WTC11 (cell line): Measurements from ENCODE around the gene TEX14. TPM values are rescaled to one million over a fixed set of nuclear protein-coding genes. Genes with fewer than 3 reads are reported as not detected.

Experiments
- ATAC-seq: fragments of 200-7000 bp; cut with Tn5 transposase; 2 replicates; pipeline ENCODE4 v1.10.0; 2021; ENCODE audit warnings: mild to moderate bottlenecking, moderate library complexity
- CTCF ChIA-PET: fragments of 300-600 bp; sonication (Branson Sonifier 250); formaldehyde crosslinking; loops from one replicate; lab custom pipeline; 2021; ENCODE audit warnings: antibody characterized with exemption; lab: Charles Lee
- POLR2A ChIA-PET: fragments of 350-600 bp; sonication (Branson Sonifier 250); formaldehyde crosslinking; loops from one replicate; lab custom pipeline; 2021; ENCODE audit warnings: antibody characterized with exemption; lab: Charles Lee
- DNase-seq: peaks from one replicate; pipeline ENCODE4 v3.0.0; 2021; ENCODE audit warnings: low spot score
- H3K27ac Mint-ChIP-seq: 2 replicates; pipeline ENCODE4 v1.8.0; 2021; ENCODE audit warnings: mixed read lengths
- H3K27me3 Mint-ChIP-seq: 2 replicates; pipeline ENCODE4 v1.8.0; 2021; ENCODE audit warnings: low read depth, mild to moderate bottlenecking, moderate library complexity, mixed read lengths
- H3K36me3 Mint-ChIP-seq: 2 replicates; pipeline ENCODE4 v1.8.0; 2021; ENCODE audit warnings: mixed read lengths
- H3K4me1 Mint-ChIP-seq: 2 replicates; pipeline ENCODE4 v1.8.0; 2022; ENCODE audit warnings: mixed read lengths
- H3K4me3 Mint-ChIP-seq: 2 replicates; pipeline ENCODE4 v1.8.0; 2021; ENCODE audit warnings: mild to moderate bottlenecking, moderate library complexity, mixed read lengths
- H3K9me3 Mint-ChIP-seq: 2 replicates; pipeline ENCODE4 v1.8.0; 2021; ENCODE audit warnings: mixed read lengths
- CREB1 ChIP-seq: sonication (generic); formaldehyde crosslinking; IDR thresholded peaks from 2 replicates; pipeline ENCODE4 v1.8.0; 2023; ENCODE audit warnings: mild to moderate bottlenecking, missing genetic modification reagents
- CTCF ChIP-seq: fragments of 200-600 bp; IDR thresholded peaks from 2 replicates; pipeline ENCODE4 v1.8.0; 2022; ENCODE audit warnings: antibody characterized with exemption
- ELF4 ChIP-seq: sonication (generic); formaldehyde crosslinking; IDR thresholded peaks from 2 replicates; pipeline ENCODE4 v1.8.1; 2022; ENCODE audit warnings: low read depth, mild to moderate bottlenecking, moderate library complexity, missing genetic modification reagents
- ETV6 ChIP-seq: sonication (generic); formaldehyde crosslinking; IDR thresholded peaks from 2 replicates; pipeline ENCODE4 v1.8.1; 2022; ENCODE audit warnings: mild to moderate bottlenecking, missing genetic modification reagents
- GTF2I ChIP-seq: fragments of 250-450 bp; sonication (Bioruptor Pico); conservative IDR thresholded peaks from 2 replicates; pipeline ENCODE4 v1.4.0; 2021; ENCODE audit warnings: mild to moderate bottlenecking
- MXD4 ChIP-seq: fragments of 250-450 bp; sonication (Bioruptor Pico); IDR thresholded peaks from 2 replicates; pipeline ENCODE4 v1.8.0; 2021; ENCODE audit warnings: mild to moderate bottlenecking, moderate library complexity, borderline replicate concordance
- MYBL2 ChIP-seq: sonication (generic); formaldehyde crosslinking; IDR thresholded peaks from 2 replicates; pipeline ENCODE4 v1.8.1; 2023; ENCODE audit warnings: mild to moderate bottlenecking, moderate library complexity, missing genetic modification reagents
- NFATC4 ChIP-seq: fragments of 250-450 bp; sonication (Bioruptor Pico); IDR thresholded peaks from 2 replicates; pipeline ENCODE4 v1.9.0; 2021; ENCODE audit warnings: mild to moderate bottlenecking
- TEAD4 ChIP-seq: sonication (generic); formaldehyde crosslinking; IDR thresholded peaks from 2 replicates; pipeline ENCODE4 v1.8.0; 2022; ENCODE audit warnings: mild to moderate bottlenecking, missing genetic modification reagents
- TP53 ChIP-seq: sonication (generic); formaldehyde crosslinking; IDR thresholded peaks from 2 replicates; pipeline ENCODE4 v1.8.1; 2023; ENCODE audit warnings: mild to moderate bottlenecking, missing genetic modification reagents
- ZBTB21 ChIP-seq: sonication (generic); formaldehyde crosslinking; IDR thresholded peaks from 2 replicates; pipeline ENCODE4 v1.8.1; 2023; ENCODE audit warnings: mild to moderate bottlenecking, missing genetic modification reagents, borderline replicate concordance
- ZNF219 ChIP-seq: sonication (generic); formaldehyde crosslinking; IDR thresholded peaks from 2 replicates; pipeline ENCODE4 v1.8.0; 2023; ENCODE audit warnings: missing genetic modification reagents, mild to moderate bottlenecking, borderline replicate concordance
- total RNA-seq: library from RNA; stranded (reverse); gene quantifications from 3 replicates; pipeline ENCODE4 v1.2.3, GENCODE V29; 2021
- TF ChIP-seq, protein P1 (sequence below): sonication (generic); formaldehyde crosslinking; IDR thresholded peaks from 2 replicates; pipeline ENCODE4 v1.8.1; 2023; ENCODE audit warnings: mild to moderate bottlenecking, missing genetic modification reagents, moderate library complexity
- TF ChIP-seq, protein P2 (sequence below): fragments of 250-450 bp; sonication (Bioruptor Pico); IDR thresholded peaks from 2 replicates; pipeline ENCODE4 v2.1.2; 2022; ENCODE audit warnings: mild to moderate bottlenecking, moderate library complexity
- TF ChIP-seq, protein P3 (sequence below): sonication (generic); formaldehyde crosslinking; IDR thresholded peaks from 2 replicates; pipeline ENCODE4 v1.8.0; 2022; ENCODE audit warnings: mild to moderate bottlenecking, missing genetic modification reagents
- TF ChIP-seq, protein P4 (sequence below): sonication (generic); formaldehyde crosslinking; IDR thresholded peaks from 2 replicates; pipeline ENCODE4 v1.8.0; 2022; ENCODE audit warnings: mild to moderate bottlenecking, missing genetic modification reagents
- TF ChIP-seq, protein P5 (sequence below): sonication (generic); formaldehyde crosslinking; IDR thresholded peaks from 2 replicates; pipeline ENCODE4 v1.8.1; 2022; ENCODE audit warnings: mild to moderate bottlenecking, missing genetic modification reagents, moderate library complexity, borderline replicate concordance
- TF ChIP-seq, protein P6 (sequence below): sonication (generic); formaldehyde crosslinking; conservative IDR thresholded peaks from 2 replicates; pipeline ENCODE4 v1.8.1; 2022; ENCODE audit warnings: mild to moderate bottlenecking, missing genetic modification reagents
- TF ChIP-seq, protein P7 (sequence below): fragments of 250-450 bp; sonication (Bioruptor Pico); IDR thresholded peaks from 2 replicates; pipeline ENCODE4 v1.8.0; 2021; ENCODE audit warnings: mild to moderate bottlenecking
- TF ChIP-seq, protein P8 (sequence below): sonication (generic); formaldehyde crosslinking; IDR thresholded peaks from 2 replicates; pipeline ENCODE4 v1.8.0; 2022; ENCODE audit warnings: mild to moderate bottlenecking, missing genetic modification reagents
- TF ChIP-seq, protein P9 (sequence below): sonication (generic); formaldehyde crosslinking; IDR thresholded peaks from 2 replicates; pipeline ENCODE4 v1.8.1; 2023; ENCODE audit warnings: mild to moderate bottlenecking, missing genetic modification reagents

Gene TEX14
- total RNA-seq, 1 experiment from 2014 or later: 1.4 TPM

DNA sequence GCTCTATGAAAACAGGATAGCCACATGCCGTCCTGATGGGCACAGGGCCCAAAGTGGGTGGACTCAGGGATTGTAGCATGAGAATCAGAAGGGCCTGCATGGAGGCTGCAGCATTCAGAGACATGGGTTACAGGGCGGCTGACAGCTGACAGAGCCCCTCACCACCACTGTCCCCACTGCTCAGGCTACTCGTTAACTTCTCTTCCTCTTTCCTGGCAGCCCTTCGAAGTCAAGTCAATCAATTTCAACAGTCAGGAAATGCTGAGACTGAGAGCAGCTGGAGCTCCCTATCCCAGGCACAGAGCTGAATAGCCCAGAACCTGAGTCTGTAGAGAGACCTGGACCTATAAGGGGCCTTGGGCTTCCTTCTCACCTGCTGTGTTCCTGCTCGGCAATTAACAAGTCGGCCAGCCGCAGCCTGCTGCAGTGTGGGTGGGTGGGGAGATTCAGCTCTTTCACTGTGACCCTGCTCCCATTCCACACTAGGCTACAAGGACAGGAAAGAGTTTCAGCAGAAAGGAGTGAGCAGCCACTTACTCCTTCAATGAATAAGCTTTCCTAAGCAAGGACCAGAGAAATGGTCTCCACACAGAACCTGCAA is 76.9 kb downstream of the TEX14 start:
- ATAC-seq (peak; percentile 76), DNase-seq (peak; percentile 14)
- CTCF ChIA-PET: interaction anchor here (0.6 to 1.1 kb wide), 4 partner anchors 10 to 72 kb away, joined by 3 read pairs; no protein-coding TSS in a partner anchor
- no peaks in the 10 kb centered on the region for H3K9me3 Mint-ChIP-seq
- H3K27ac Mint-ChIP-seq: no peak overlapping the region
- no peaks in the 10 kb centered on the region for H3K27me3 Mint-ChIP-seq
- peaks cover 9% of the 10 kb centered on the region for H3K4me1 Mint-ChIP-seq
- H3K4me3 Mint-ChIP-seq: no peak overlapping the region
- H3K36me3 Mint-ChIP-seq: no peaks in the 10 kb centered on the region
- TF ChIP-seq, protein P1, sequence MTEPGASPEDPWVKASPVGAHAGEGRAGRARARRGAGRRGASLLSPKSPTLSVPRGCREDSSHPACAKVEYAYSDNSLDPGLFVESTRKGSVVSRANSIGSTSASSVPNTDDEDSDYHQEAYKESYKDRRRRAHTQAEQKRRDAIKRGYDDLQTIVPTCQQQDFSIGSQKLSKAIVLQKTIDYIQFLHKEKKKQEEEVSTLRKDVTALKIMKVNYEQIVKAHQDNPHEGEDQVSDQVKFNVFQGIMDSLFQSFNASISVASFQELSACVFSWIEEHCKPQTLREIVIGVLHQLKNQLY (CRISPR knock-in tag): no peak
- TF ChIP-seq ELF4 (CRISPR knock-in tag) (no peak), NFATC4 (CRISPR knock-in tag) (no peak), MXD4 (CRISPR knock-in tag) (no peak), TEAD4 (CRISPR knock-in tag) (no peak), ZNF219 (CRISPR knock-in tag) (no peak), MYBL2 (CRISPR knock-in tag) (no peak), ETV6 (CRISPR knock-in tag) (no peak), TP53 (CRISPR knock-in tag) (no peak)
- TF ChIP-seq, protein P2, sequence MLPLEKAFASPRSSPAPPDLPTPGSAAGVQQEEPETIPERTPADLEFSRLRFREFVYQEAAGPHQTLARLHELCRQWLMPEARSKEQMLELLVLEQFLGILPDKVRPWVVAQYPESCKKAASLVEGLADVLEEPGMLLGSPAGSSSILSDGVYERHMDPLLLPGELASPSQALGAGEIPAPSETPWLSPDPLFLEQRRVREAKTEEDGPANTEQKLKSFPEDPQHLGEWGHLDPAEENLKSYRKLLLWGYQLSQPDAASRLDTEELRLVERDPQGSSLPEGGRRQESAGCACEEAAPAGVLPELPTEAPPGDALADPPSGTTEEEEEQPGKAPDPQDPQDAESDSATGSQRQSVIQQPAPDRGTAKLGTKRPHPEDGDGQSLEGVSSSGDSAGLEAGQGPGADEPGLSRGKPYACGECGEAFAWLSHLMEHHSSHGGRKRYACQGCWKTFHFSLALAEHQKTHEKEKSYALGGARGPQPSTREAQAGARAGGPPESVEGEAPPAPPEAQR (CRISPR knock-in tag): no peak
- TF ChIP-seq, protein P3, sequence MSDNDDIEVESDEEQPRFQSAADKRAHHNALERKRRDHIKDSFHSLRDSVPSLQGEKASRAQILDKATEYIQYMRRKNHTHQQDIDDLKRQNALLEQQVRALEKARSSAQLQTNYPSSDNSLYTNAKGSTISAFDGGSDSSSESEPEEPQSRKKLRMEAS (CRISPR knock-in tag): no peak
- TF ChIP-seq, protein P4, sequence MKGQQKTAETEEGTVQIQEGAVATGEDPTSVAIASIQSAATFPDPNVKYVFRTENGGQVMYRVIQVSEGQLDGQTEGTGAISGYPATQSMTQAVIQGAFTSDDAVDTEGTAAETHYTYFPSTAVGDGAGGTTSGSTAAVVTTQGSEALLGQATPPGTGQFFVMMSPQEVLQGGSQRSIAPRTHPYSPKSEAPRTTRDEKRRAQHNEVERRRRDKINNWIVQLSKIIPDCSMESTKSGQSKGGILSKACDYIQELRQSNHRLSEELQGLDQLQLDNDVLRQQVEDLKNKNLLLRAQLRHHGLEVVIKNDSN (CRISPR knock-in tag): no peak
- TF ChIP-seq, protein P5, sequence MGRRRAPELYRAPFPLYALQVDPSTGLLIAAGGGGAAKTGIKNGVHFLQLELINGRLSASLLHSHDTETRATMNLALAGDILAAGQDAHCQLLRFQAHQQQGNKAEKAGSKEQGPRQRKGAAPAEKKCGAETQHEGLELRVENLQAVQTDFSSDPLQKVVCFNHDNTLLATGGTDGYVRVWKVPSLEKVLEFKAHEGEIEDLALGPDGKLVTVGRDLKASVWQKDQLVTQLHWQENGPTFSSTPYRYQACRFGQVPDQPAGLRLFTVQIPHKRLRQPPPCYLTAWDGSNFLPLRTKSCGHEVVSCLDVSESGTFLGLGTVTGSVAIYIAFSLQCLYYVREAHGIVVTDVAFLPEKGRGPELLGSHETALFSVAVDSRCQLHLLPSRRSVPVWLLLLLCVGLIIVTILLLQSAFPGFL (CRISPR knock-in tag): no peak
- TF ChIP-seq, protein P6, sequence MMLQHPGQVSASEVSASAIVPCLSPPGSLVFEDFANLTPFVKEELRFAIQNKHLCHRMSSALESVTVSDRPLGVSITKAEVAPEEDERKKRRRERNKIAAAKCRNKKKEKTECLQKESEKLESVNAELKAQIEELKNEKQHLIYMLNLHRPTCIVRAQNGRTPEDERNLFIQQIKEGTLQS (CRISPR knock-in tag): no peak
- TF ChIP-seq, protein P7, sequence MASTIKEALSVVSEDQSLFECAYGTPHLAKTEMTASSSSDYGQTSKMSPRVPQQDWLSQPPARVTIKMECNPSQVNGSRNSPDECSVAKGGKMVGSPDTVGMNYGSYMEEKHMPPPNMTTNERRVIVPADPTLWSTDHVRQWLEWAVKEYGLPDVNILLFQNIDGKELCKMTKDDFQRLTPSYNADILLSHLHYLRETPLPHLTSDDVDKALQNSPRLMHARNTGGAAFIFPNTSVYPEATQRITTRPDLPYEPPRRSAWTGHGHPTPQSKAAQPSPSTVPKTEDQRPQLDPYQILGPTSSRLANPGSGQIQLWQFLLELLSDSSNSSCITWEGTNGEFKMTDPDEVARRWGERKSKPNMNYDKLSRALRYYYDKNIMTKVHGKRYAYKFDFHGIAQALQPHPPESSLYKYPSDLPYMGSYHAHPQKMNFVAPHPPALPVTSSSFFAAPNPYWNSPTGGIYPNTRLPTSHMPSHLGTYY: no peak
- TF ChIP-seq, all 79 proteins: peak for 0
- POLR2A ChIA-PET: interaction anchor here (1.3 kb wide), 1 partner anchor 16 kb away, joined by 3 read pairs; no protein-coding TSS in a partner anchor

DNA sequence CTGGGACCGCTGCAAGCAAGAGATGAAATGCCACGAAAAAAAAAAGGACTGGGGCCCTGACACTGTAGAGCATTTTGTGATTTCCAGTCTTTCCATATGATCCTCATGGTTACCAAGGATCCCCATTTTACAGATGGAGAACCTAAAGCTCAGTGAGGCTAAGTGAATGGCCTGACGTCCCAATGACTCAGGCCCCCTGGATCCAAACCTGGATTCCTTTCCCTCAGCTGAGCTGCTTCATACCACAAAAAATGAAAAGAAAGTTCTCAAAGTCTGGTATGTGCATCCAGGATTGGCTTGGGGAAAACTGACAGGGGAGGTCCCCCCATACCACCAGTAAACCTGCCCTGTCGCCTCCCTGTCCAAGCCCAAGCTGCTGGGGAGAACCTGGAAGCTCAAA is 80.5 kb downstream of the TEX14 start:
- Mint-ChIP-seq H3K27ac (no peak overlapping the region), H3K9me3 (no peaks in the 10 kb centered on the region), H3K36me3 (no peaks in the 10 kb centered on the region), H3K4me3 (no peak overlapping the region), H3K4me1 (peaks cover 9% of the 10 kb centered on the region), H3K27me3 (no peaks in the 10 kb centered on the region)
- DNase-seq (no peak), ATAC-seq (no peak)
- TF ChIP-seq ZBTB21 (CRISPR knock-in tag): no peak
- no peak for TF ChIP-seq CREB1
- TF ChIP-seq CTCF: no peak
- TF ChIP-seq, protein P8, sequence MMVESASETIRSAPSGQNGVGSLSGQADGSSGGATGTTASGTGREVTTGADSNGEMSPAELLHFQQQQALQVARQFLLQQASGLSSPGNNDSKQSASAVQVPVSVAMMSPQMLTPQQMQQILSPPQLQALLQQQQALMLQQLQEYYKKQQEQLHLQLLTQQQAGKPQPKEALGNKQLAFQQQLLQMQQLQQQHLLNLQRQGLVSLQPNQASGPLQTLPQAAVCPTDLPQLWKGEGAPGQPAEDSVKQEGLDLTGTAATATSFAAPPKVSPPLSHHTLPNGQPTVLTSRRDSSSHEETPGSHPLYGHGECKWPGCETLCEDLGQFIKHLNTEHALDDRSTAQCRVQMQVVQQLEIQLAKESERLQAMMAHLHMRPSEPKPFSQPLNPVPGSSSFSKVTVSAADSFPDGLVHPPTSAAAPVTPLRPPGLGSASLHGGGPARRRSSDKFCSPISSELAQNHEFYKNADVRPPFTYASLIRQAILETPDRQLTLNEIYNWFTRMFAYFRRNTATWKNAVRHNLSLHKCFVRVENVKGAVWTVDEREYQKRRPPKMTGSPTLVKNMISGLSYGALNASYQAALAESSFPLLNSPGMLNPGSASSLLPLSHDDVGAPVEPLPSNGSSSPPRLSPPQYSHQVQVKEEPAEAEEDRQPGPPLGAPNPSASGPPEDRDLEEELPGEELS: no peak
- TF ChIP-seq, protein P9, sequence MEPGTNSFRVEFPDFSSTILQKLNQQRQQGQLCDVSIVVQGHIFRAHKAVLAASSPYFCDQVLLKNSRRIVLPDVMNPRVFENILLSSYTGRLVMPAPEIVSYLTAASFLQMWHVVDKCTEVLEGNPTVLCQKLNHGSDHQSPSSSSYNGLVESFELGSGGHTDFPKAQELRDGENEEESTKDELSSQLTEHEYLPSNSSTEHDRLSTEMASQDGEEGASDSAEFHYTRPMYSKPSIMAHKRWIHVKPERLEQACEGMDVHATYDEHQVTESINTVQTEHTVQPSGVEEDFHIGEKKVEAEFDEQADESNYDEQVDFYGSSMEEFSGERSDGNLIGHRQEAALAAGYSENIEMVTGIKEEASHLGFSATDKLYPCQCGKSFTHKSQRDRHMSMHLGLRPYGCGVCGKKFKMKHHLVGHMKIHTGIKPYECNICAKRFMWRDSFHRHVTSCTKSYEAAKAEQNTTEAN (CRISPR knock-in tag): no peak
- TF ChIP-seq TP53 (CRISPR knock-in tag): no peak
- TF ChIP-seq GTF2I (CRISPR knock-in tag): no peak
- ChIA-PET POLR2A (no interaction called here), CTCF (no interaction called here)
